Peyer's patch (tissue), 4 donors: ENCODE data around the gene UST.

Source experiments
- CTCF ChIP-seq, 6 experiments: fragments of 450-650 bp in 4 of 6; fragments of 200-600 bp in 2 of 6; sonication (generic) in 1 of 6; IDR thresholded peaks; one replicate each; pipeline ENCODE4 v1.5.1; 2017 to 2019; ENCODE audit warnings: antibody characterized with exemption in 6 of 6, mild to moderate bottlenecking in 3 of 6, moderate library complexity in 1 of 6
- POLR2A ChIP-seq, 2 donors: fragments of 450-650 bp; IDR thresholded peaks; one replicate each; pipeline ENCODE4 v1.5.1; 2017; ENCODE audit warnings: antibody characterized with exemption in 2 of 2, mild to moderate bottlenecking in 2 of 2, moderate library complexity in 2 of 2

DNA sequence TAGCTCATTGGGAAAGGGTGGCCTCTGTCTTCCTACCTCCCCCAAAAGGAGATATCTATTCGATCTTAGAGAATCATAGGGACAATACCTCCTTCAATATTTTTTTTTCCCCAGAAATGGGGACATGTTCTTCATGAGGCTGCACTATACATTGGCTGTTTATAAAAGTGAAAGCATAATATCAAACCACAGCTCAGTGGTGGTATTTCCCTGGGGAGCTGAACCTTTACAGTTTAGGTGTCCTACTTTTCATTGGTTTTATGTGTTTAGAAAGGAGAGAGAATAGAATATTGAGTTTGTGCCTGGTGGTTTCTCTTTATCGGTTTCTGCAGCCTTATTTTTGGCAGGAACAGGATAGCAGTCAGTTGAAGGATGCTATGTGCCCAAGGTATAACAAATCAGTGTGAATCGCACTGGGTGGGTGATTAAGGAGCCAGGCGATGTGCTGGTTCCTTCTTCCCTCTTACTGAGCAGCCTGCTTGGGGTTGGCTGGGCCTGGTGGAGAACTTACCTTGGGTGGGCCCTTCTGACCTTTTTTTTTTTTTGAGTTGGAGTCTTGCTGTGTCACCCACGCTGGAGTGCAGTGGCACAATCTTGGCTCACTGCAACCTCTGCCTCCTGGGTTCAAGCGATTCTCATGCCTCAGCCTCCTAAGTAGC is 25.2 kb downstream of the UST start:
- TF ChIP-seq CTCF (IDR thresholded peaks at IDR 0.05) (no peak), POLR2A (IDR thresholded peaks at IDR 0.05) (no peak)
